ENCODE data around the gene RASSF3.

The RASSF3 gene

DNA sequence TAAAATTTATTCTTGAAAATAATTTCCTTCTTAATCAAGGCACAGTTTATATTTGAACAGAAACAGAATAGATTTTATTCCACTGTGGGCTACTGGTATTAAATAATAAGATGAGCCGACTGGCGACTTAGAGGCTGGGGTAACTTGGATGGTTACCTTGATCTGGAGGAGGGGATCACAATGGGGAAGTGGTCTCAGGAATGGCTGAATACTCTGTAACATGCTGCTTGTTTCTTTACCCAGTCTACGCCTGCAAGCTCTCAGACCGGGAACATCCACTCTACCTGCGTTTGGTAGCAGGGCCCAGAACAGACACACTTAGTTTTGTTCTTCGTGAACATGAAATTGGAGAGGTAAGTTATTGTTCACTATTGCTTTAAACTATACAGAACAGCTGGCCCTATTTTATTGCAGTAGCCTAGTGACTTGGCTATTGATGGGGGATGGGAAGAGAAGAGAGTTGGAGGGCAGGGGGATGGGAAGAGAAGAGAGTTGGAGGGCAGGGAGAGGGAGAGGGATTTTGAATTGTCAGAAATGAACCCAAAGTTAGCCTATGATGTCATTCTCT, 81.0 kb downstream of the RASSF3 start:
- DNase-seq (ENCODE audit: low read depth in 2 of 2), result no peak

DNA sequence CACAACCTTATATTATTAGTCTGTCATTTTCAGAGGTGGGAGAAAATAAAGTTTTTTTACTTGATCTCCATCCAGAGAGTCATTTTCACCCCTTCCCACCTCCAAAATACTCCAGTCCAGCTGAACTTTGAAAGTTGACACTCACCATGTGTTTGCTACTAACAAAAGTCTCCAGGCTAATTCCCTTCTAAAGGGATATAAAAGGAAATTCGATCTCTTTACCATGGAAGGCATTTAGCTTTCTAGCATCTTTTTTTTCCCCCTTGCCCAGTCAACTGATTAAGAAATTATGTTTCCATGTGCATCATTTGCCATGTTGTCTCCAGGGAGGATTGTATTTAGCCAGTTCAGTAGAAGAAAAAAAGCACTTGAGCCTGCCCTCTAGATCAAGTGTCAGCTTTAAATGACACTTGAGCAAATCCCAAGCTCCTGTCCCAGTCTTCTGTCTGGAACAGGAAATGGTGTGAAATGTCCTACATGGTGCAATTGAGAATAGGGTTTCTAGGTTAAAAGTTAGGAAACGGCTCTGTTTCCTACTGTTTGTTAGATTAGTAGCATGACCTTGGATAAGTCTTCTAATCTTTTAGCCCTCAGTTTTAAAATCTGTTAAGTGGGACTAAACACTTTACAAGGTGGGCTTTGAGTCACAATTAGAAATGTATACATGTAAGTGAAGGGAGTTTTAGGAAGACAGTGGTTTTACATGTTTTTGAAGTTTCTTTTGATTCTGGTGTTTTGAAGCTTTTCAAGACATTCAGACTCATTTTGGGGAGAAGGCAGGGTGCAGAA, 81.7 kb downstream of the RASSF3 start:
- DNase-seq (ENCODE audit: low read depth in 2 of 2), result no peak

DNA sequence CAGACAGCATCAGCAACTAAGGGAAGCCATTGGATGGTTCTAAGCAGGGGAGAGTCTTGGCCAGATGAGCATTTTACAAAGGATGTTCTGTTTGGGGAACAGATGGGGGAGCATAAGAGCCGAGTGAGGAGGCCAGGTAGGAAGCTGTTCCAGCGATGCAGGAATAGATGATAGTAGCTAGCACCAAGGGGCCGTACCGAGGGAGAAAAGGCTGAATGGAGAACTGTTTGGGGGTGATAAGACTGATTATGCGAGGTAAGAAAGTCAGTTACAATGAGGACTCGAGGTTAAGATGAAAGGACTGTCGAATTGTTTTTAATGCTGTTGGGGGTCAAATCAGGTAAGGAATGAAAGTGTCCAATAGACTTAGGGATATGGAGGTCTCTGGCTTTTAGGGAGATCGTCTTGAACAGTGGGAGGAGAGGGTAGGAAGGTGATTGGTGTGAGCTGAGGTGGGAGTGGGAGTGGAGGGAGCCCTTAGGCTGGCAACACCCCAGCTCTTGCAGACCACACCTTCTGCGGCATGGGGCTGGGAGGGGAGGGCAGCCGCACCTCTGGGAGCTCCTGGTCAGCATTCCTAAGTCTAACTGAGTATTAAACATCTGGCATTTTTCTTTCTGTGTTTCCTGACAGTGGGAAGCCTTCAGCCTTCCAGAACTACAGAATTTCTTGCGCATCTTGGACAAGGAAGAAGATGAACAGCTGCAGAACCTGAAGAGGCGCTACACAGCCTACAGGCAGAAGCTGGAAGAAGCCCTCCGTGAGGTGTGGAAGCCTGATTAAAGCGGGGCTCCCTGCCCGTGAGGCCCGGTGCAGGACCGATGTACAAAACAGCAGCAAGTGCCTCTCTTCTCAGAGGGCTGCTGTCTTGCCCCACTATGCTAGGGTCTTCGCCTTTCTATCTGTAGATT, 84.1 kb downstream of the RASSF3 start:
- no peak for DNase-seq (ENCODE audit: low read depth in 2 of 2)

DNA sequence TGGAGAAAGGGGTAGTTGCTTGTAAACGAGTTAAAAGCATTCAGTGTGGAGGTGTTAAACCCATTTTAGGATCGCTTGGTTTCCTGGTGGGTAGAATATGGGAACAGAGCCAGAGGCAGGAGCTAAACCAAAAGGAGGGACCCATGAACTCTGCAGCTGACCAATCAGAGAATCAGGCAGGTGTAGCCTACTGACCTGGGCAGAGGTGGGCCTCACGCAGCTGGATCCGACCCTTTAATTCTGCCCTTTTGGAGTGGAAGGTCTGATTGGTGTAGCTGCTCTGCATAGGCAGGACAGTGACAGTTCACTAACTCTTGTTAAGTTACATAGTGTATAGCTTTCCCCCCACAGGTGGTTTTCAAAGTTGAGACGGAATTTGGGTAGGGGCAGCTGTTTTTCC, 85.3 kb downstream of the RASSF3 start:
- no peak for DNase-seq (ENCODE audit: low read depth in 2 of 2)

DNA sequence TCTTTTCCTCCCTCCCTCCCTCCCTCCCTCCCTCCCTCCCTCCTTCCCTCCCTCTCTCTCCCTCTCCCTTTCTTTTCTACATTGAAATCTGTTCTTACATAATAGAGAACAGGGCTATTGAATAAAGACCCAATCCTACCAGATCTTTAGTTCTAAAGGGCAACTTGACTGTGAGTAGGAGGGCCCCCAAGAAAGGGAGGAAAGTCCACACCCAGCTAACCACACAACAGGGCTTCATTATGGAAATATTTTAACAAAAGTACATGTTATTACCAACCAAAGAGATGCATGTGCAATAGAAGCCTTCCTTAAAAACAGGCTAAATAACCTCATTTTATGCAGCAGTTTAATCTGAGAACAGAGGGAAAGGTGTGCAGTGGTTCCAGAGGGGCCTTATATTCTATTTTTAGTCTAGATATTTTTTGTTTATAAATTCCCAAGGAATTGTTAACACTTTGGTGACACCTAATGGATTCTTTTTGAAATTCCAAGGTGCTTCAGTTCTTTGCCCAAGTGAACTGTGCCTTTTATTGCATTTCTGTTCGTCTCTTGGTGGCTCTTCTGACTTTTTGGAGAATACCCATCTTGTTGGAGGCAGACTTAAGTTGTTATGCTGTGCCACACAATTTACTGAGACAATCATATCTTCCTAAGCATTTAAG, 85.9 kb downstream of the RASSF3 start:
- DNase-seq (ENCODE audit: low read depth in 2 of 2), result no peak

DNA sequence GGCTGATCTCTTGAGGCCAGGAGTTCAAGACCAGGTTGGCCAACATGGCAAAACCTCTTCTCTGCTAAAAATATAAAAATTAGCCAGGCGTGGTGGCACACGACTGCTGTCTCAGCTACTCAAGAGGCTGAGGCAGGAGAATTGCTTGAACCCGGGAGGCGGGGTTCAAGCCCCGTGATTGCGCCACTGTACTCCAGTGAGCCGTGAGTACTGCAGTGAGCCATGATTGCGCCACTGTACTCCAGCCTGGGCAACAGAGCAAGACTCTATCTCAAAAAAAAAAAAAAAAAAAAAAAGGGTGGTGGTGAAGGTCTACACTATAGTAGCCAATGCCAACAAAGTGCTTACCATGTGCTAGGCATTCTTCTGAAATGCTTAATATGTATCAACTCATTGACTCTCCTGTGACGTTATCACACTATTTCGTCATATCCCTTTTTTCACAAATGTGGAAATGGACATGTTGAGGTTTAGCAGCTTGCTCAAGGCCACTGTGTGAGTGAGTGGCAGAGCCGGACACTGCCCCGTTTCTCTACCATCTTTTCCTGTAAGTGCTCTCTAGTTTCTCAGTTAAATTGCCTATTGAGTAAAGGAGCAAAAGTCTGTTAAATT, 89.3 kb downstream of the RASSF3 start:
- DNase-seq (ENCODE audit: low read depth in 2 of 2), result no peak

DNA sequence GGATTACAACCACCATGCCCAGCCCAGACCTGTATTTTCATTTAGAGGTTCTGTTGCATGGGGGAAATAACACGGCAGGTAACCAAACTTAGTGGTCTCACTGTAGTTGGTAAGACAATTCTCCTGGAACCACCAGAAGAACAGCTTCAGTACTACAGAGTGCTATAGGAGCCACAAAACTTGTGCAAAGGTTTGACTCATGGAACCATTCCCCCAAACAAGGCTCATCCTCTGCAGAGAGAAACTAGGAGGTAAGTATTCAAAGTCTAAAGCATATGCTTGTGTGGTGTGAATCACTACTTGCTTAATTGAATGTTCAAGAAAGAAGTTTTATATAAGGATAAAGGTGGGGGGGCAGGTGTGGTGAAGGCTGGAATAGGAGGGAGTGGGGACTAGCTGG, 90.2 kb downstream of the RASSF3 start:
- DNase-seq (ENCODE audit: low read depth in 2 of 2), result no peak

DNA sequence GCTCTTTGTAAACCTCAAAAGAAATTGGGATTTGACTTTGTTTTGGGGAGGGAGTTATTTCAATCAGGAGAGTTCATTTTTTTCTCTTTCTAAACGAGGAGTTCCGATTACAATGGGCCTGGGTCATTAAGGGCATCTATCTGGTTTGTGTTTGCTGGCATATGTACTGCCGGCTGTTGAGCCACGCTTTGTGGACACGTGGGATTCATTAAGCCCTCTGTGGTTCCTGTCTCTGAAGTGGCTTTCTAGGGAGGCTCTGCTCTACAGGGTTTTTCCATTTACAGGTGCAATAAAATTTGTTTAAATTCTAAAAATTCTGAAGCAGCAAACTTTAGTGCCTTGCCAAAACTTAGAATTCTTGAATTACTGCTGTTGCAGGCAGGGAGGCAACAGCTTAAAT, 91.0 kb downstream of the RASSF3 start:
- DNase-seq (ENCODE audit: low read depth in 2 of 2), result no peak

DNA sequence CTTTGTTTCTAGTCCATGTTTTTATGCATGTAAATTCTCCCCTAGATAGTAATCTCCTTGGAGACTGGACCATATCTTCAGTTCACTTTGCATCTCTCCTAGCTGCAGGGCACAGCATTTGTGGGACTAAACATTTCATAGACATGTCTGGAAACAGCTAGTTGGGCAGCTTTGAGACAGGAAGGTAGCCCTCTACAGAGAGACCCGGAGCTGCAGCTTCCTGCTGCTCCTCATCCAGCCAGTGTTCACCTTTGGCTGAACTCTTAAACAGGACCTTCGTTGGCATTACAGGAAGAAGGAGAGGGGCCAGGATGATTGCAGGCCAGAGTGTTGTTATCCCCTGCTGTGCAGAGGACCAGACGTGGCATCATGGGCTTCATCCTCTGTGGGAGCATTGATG, 96.0 kb downstream of the RASSF3 start:
- DNase-seq (ENCODE audit: low read depth in 2 of 2), result no peak

DNA sequence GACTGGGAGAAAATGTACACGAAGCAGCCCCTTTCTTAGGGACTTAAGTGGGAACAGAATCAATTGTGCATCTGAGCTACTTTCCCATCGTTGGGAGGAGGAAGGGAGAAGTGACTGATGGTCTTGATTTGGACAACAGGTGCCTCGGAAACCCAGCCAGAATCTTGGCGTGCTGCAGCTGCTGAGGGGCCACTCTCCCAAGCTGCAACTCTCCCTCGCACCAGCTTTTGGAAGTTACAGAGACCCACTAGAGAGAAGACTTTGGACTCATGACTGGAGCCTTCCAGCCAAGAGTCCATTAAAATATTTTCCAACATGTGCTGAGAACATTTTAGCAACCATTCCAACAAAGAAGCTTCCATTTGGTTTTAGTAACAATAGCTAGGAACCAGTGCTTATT, 96.6 kb downstream of the RASSF3 start:
- no peak for DNase-seq (ENCODE audit: low read depth in 2 of 2)

DNA sequence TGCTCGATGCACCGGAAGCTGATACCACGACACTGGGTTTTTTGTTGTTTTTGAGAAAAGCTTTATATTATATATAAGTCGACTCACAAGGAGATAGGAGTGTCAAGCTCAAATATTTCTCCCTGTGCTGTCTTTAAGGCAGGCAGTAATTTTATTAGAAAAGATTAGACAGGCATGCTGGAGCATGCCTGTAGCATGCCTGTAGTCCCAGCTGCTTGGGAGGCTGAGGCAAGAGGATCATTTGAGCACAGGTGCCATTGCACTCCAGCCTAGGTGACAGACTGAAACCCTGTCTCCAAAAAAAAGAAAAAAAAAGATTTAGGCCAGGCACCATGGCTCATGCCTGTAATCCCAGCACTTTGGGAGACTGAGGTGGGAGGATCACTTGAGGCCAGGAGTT, 97.1 kb downstream of the RASSF3 start:
- no peak for DNase-seq (ENCODE audit: low read depth in 2 of 2)

DNA sequence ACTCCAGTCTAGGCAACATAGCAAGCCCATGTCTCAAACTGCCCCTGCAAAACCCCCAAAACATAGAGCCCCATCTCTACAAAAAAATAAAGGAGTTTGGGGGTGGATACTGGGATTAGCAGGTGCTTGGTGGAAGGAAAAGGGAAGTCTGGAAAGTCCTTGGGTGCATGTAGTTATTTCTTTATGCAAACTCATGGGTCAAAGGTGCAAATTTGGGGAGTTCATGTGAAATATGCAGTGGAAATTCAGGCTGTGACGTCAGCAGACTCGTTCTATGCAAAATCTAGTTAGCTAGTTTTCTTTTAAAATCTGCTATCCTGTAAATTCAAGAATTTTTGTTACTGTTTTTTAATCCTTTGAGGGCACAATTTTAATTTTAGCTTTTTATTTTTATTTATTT, 97.6 kb downstream of the RASSF3 start:
- no peak for DNase-seq (ENCODE audit: low read depth in 2 of 2)

DNA sequence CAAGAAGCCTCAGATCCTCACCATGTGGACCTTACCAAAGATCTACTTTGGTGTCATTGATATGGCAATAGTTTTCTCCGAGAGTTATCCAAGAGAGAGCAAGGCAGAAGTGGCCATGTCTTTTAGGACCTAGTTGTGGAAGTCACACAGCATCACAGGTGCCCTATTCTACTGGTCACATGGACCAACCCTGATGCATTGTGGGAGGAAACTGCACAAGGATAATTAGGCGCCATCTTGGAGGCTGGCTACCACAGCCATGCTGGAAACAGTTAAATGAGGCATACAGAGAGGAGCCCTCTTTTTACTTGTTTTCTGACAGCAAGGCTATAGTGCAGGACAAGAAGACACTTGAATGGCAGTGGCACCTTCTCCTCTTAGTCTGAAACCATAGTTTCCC, 99.1 kb downstream of the RASSF3 start:
- DNase-seq (ENCODE audit: low read depth in 2 of 2), result no peak

DNA sequence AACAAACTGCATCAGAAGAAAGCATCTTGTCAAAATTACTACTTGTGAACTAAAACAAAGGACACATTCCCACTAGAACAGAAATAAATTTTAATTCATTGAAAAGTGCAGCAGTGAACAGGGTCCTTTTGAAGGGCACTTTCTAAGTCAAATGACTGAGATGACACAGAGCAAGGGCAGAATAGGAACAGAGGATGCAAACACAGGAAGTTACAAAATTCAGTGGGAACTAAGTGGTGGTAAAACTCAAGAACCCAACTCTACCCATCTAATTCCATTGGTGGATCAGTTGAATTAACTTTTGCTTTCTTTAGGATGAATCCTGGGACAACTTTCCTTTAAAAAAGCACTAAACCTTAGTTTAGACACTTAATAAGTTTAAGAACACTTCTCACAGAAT, 103.1 kb downstream of the RASSF3 start:
- no peak for DNase-seq (ENCODE audit: low read depth in 2 of 2)

DNA sequence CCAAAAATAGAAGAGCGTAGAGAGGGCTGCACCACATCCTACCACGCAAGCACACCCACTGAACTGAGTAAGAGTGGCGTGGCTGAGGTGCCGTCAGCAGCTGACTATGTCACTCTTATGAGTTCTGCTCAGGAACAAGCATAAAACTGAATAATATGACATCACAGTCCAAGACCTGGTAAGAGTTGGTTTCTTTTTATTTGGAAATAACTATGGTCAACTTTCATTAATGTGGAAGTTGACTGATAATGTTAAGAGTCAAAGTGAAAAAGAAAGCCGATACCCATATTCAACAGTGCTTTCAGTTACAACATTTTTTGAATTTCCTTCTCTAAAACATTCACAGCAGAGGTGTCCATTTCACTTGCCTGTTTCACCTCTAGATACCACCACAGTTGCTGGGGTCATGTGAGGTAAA, 104.3 kb downstream of the RASSF3 start:
- DNase-seq (ENCODE audit: low read depth in 2 of 2), result no peak

DNA sequence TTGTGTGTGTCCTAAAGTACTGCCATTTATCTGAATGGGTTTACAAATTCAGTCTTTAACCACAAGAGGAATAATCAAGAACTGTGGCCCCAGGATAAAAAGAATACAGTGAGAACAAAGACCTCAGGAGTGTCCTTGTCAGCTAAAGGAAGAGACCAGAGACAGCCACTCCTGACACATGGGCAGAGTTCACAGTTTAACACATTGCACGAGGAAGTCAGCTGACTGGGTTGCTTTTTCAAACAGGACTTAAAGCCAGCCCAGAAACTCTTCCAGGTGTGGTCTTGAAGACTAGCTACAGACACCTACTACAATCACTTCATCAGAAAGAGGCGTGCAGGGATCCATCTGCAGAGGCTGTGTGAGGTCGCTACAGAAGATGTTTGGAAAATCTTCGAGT, 106.1 kb downstream of the RASSF3 start:
- no peak for DNase-seq (ENCODE audit: low read depth in 2 of 2)

DNA sequence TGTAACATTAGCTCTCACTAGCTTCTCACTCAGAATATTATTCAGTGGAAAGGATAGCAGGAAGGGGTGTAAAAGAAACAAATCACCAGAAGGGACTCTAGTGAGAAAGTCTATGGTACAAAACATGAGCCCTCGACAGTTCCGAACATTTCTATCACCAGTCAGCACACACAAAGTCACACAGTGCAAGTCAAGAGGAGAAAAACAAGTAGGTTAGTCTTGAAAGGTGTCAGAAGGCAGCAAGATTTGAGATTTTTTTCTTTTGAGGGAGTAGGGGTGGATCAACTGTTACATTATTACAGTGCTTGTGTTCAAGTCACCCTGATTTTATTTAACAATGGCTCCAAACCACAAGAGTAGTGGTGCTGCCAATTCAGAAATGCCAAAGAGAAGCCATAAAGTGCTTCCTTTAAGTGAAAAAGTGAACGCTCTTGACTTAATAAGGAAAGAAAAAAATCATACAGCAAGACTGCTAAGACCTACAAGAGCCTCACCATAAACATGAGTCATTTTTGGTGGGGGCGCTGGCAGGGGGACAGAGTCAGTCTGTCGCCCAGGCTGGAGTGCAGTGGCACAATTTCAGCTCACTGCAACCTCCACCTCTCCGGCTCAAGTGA, 106.7 kb downstream of the RASSF3 start:
- DNase-seq (ENCODE audit: low read depth in 2 of 2), result no peak

DNA sequence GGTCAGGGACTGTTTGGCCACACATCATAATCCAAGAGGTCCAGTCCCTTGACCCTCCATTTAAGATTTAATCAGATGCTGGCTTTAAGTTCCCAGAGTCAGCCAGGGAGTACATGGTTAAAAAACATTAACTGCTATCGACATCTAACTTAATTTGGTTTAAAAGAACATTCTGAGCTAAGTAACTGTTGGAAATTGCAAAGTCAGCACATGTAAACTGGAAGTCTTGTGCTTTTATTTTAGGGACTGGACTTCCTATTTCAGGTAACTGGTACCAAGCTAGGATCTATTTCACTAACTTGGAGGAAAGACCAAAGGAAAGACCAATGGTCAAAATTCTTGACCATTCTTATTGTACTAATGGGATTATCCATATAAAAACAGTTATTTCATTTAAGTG, 108.4 kb downstream of the RASSF3 start:
- no peak for DNase-seq (ENCODE audit: low read depth in 2 of 2)

DNA sequence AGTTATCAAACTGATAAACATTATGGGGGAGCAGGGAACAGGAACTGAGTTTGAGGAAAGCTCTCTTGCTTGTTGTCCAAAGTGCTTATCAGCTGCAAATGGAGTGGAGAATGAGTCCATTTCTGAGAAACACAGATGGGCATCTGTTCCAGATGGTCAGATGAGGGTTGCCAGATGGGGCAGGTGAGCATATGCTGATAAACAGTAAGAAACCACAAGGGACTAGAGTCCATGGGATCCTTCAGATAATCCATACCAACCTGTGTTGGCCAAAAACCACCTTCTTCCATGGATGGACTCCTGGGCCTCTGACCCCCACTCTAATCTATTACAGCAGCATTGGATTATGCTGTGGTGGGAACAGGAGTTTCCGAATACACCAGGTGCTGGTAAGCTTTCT, 110.6 kb downstream of the RASSF3 start:
- no peak for DNase-seq (ENCODE audit: low read depth in 2 of 2)

DNA sequence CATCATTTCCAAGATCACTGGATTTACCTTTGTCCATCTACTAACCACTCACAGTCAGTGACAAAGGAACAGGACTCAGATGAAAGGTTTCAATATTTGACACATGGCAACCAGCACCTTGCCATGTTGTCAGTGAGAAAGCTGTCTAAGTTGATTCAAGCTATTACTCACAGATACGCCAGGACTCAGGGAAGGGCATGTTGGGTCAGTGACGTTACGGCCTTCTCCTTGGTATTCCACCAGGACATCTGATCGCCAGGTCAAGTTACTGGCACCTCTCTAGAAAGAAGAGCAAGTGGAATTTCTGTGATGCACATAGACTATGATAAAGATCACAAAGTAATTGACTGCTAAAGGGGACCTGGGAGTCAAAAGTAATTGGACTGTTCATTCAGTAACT, 112.5 kb downstream of the RASSF3 start:
- no peak for DNase-seq (ENCODE audit: low read depth in 2 of 2)

DNA sequence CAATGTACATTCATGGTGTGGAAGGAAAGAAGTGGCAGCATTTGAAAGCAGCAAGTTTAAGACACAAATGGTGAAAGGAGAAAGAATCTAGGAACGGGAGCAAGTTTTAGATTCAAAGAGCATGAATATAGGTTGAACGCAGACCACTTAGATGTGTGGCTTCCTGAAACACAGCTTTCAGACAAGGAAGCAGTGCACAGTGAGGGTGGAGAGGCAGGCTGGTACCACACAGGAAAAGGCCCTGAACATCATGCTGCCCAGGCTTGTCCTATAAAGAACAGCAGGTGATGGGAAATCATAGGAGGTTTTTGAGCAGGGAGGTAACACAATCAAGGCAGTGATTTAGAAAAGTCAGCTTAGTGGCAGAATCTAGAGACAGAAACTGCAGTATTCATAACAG, 113.3 kb downstream of the RASSF3 start:
- no peak for DNase-seq (ENCODE audit: low read depth in 2 of 2)

Data from stimulated activated CD4-positive, alpha-beta T cell treated with anti-CD3 and anti-CD28 coated beads, Interleukin-4, amount 100 ng/mL, for 48 hours (primary cell).